HEK293 (cell line): ENCODE measurements around the gene CDH23.

Experiments used
- CTCF ChIA-PET: fragments of 350-600 bp; formaldehyde crosslinking; extraction: SDS; loops from one replicate; lab custom pipeline; 2021; ENCODE audit warnings: antibody characterized with exemption; lab: Yijun Ruan, JAX
- POLR2A ChIA-PET: fragments of 300-600 bp; formaldehyde crosslinking; extraction: SDS; loops from one replicate; lab custom pipeline; 2020; ENCODE audit warnings: antibody characterized with exemption, inconsistent platforms; lab: Yijun Ruan, JAX
- H3K27ac ChIP-seq: fragments of 200-500 bp; sonication (Bioruptor generic); 2 replicates; pipeline ENCODE4 v1.5.1; 2014; ENCODE audit warnings: low read depth, low read length, control low read depth, inconsistent platforms; ENCODE audit errors: extremely low read depth
- H3K36me3 ChIP-seq, 2 experiments: fragments of 200-500 bp in 1 of 2; sonication (Bioruptor generic) in 1 of 2; 1 replicate in 1 of 2; 2 replicates in 1 of 2; pipeline ENCODE4 v1.5.1; 2014 to 2017; ENCODE audit warnings: inconsistent platforms in 2 of 2, low read length in 2 of 2; ENCODE audit not compliant: control insufficient read depth in 2 of 2, insufficient read depth in 1 of 2
- H3K4me1 ChIP-seq: fragments of 200-500 bp; sonication (Bioruptor generic); 2 replicates; pipeline ENCODE4 v1.5.1; 2014; ENCODE audit warnings: mild to moderate bottlenecking, low read length, inconsistent platforms; ENCODE audit not compliant: control insufficient read depth, insufficient read depth
- H3K4me3 ChIP-seq: 2 replicates; pipeline ENCODE4 v1.5.1; 2011; ENCODE audit warnings: low read depth, mild to moderate bottlenecking, control low read depth, low read length, moderate library complexity
- H3K9me3 ChIP-seq: fragments of 200-500 bp; sonication (Bioruptor generic); 2 replicates; pipeline ENCODE4 v1.5.1; 2014; ENCODE audit warnings: low read depth, low read length, inconsistent platforms; ENCODE audit not compliant: control insufficient read depth, insufficient read depth
- GLIS2 ChIP-seq: fragments of 450-650 bp; formaldehyde crosslinking; IDR thresholded peaks from 2 replicates; pipeline ENCODE4 v1.5.1; 2016; ENCODE audit warnings: missing biosample characterization, missing genetic modification characterization
- KLF10 ChIP-seq: fragments of 450-650 bp; IDR thresholded peaks from 2 replicates; pipeline ENCODE4 v1.5.1; 2018; ENCODE audit warnings: missing biosample characterization, mild to moderate bottlenecking, missing genetic modification characterization
- KLF17 ChIP-seq: fragments of 450-650 bp; formaldehyde crosslinking; IDR thresholded peaks from 2 replicates; pipeline ENCODE4 v1.5.1; 2016; ENCODE audit warnings: missing biosample characterization, missing genetic modification characterization
- PBX3 ChIP-seq: sonication (generic); formaldehyde crosslinking; IDR thresholded peaks from 2 replicates; pipeline ENCODE4 v1.8.1; 2022; ENCODE audit warnings: mild to moderate bottlenecking, moderate library complexity, missing genetic modification reagents
- SALL2 ChIP-seq: fragments of 450-650 bp; formaldehyde crosslinking; IDR thresholded peaks from 2 replicates; pipeline ENCODE4 v1.5.0; 2017; ENCODE audit warnings: missing biosample characterization, mild to moderate bottlenecking, missing genetic modification characterization, borderline replicate concordance
- SP2 ChIP-seq: fragments of 450-650 bp; formaldehyde crosslinking; IDR thresholded peaks from 2 replicates; pipeline ENCODE4 v1.5.1; 2016; ENCODE audit warnings: missing biosample characterization, missing genetic modification characterization
- SP3 ChIP-seq: fragments of 450-650 bp; formaldehyde crosslinking; IDR thresholded peaks from 2 replicates; pipeline ENCODE4 v1.5.1; 2016; ENCODE audit warnings: missing biosample characterization, missing genetic modification characterization
- ZBTB6 ChIP-seq: fragments of 450-650 bp; formaldehyde crosslinking; IDR thresholded peaks from 2 replicates; pipeline ENCODE4 v1.5.1; 2017; ENCODE audit warnings: missing biosample characterization, missing genetic modification characterization
- ZNF223 ChIP-seq: fragments of 450-650 bp; formaldehyde crosslinking; IDR thresholded peaks from 2 replicates; pipeline ENCODE4 v1.5.1; 2016; ENCODE audit warnings: missing biosample characterization, missing genetic modification characterization
- ZNF26 ChIP-seq: fragments of 450-650 bp; formaldehyde crosslinking; IDR thresholded peaks from 2 replicates; pipeline ENCODE4 v1.5.1; 2016; ENCODE audit warnings: missing biosample characterization, missing genetic modification characterization
- ZNF280C ChIP-seq: fragments of 450-650 bp; formaldehyde crosslinking; IDR thresholded peaks from 2 replicates; pipeline ENCODE4 v1.5.1; 2016; ENCODE audit warnings: missing biosample characterization, missing genetic modification characterization
- ZNF302 ChIP-seq: fragments of 450-650 bp; formaldehyde crosslinking; IDR thresholded peaks from 2 replicates; pipeline ENCODE4 v1.5.1; 2016; ENCODE audit warnings: missing biosample characterization, missing genetic modification characterization, low read depth
- ZNF423 ChIP-seq: fragments of 450-650 bp; formaldehyde crosslinking; IDR thresholded peaks from 2 replicates; pipeline ENCODE4 v1.5.1; 2016; ENCODE audit warnings: missing biosample characterization, missing genetic modification characterization
- ZNF48 ChIP-seq: fragments of 450-650 bp; formaldehyde crosslinking; IDR thresholded peaks from 2 replicates; pipeline ENCODE4 v1.5.1; 2016; ENCODE audit warnings: missing biosample characterization, missing genetic modification characterization
- ZNF488 ChIP-seq: fragments of 450-650 bp; formaldehyde crosslinking; IDR thresholded peaks from 2 replicates; pipeline ENCODE4 v1.5.1; 2016; ENCODE audit warnings: missing biosample characterization, missing genetic modification characterization
- ZNF501 ChIP-seq: fragments of 450-650 bp; formaldehyde crosslinking; IDR thresholded peaks from 2 replicates; pipeline ENCODE4 v1.5.1; 2016; ENCODE audit warnings: missing biosample characterization, missing genetic modification characterization
- ZNF510 ChIP-seq: fragments of 450-650 bp; formaldehyde crosslinking; IDR thresholded peaks from 2 replicates; pipeline ENCODE4 v1.5.1; 2018; ENCODE audit warnings: mild to moderate bottlenecking, missing genetic modification characterization, missing biosample characterization; ENCODE audit not compliant: insufficient replicate concordance
- ZNF621 ChIP-seq: fragments of 450-650 bp; formaldehyde crosslinking; IDR thresholded peaks from 2 replicates; pipeline ENCODE4 v1.5.1; 2017; ENCODE audit warnings: missing biosample characterization, missing genetic modification characterization
- ZNF654 ChIP-seq: fragments of 450-650 bp; formaldehyde crosslinking; IDR thresholded peaks from 2 replicates; pipeline ENCODE4 v1.5.1; 2016; ENCODE audit warnings: low read depth, missing biosample characterization, missing genetic modification characterization
- ZNF830 ChIP-seq: fragments of 450-650 bp; IDR thresholded peaks from 2 replicates; pipeline ENCODE4 v1.5.0; 2018; ENCODE audit warnings: missing biosample characterization, missing genetic modification characterization, low read depth, mild to moderate bottlenecking, moderate library complexity

The CDH23 gene

GRCh38 chr10:71637305-71637704, 240.6 kb downstream of the CDH23 start:
- ChIA-PET CTCF (interaction anchor here (4.0 kb wide), 1 partner anchor 29 kb away, joined by 17 read pairs; no protein-coding TSS in a partner anchor), POLR2A (no interaction called here)
- Histone ChIP-seq H3K9me3 (no peaks in the 10 kb centered on the region), H3K4me1 (no peaks in the 10 kb centered on the region), H3K27ac (no peak overlapping the region), H3K36me3 (no peaks in the 10 kb centered on the region), H3K4me3 (no peak overlapping the region)
- TF ChIP-seq SP3 (tag by site-specific recombination) (no peak), ZNF830 (tag by site-specific recombination) (no peak), KLF10 (tag by site-specific recombination) (no peak), ZNF48 (tag by site-specific recombination) (no peak), ZNF621 (tag by site-specific recombination) (no peak), ZNF280C (tag by site-specific recombination) (no peak), ZBTB6 (tag by site-specific recombination) (no peak), KLF17 (tag by site-specific recombination) (no peak), ZNF488 (no peak), ZNF654 (tag by site-specific recombination) (no peak), ZNF510 (tag by site-specific recombination) (no peak)

GRCh38 chr10:71638064-71638821, 241.5 kb downstream of the CDH23 start:
- no peaks in the 10 kb centered on the region for H3K9me3 ChIP-seq
- H3K4me3 ChIP-seq: no peak overlapping the region
- H3K4me1 ChIP-seq: no peaks in the 10 kb centered on the region
- no peak overlapping the region for H3K27ac ChIP-seq
- H3K36me3 ChIP-seq: no peaks in the 10 kb centered on the region
- 0 out of 2 replicates have a peak, but pooled peaks have one; percentile 10 for TF ChIP-seq ZNF423 (tag by site-specific recombination)
- no peak for TF ChIP-seq SALL2 (tag by site-specific recombination)
- TF ChIP-seq ZNF501 (tag by site-specific recombination): no peak
- no peak for TF ChIP-seq ZNF223
- no peak for TF ChIP-seq PBX3 (CRISPR knock-in tag)
- TF ChIP-seq SP2 (tag by site-specific recombination): peak; percentile 36; the same call in 1 of the 2 replicates
- no peak for TF ChIP-seq ZNF302 (tag by site-specific recombination)
- TF ChIP-seq ZNF26: no peak
- no peak for TF ChIP-seq GLIS2
- TF ChIP-seq KLF17 (tag by site-specific recombination): peak; percentile 97
- CTCF ChIA-PET: interaction anchor here (0.9 to 4.0 kb wide), 5 partner anchors 14 to 152 kb away, joined by 3 to 17 read pairs (median 4); no protein-coding TSS in a partner anchor
- POLR2A ChIA-PET: no interaction called here
